NCI-H2081 treated with DMSO at 0.1 percent for 48 hours (cell line): ENCODE results near the gene ADAM17.

Experiments used
- DNase-seq: peaks from one replicate; lab custom pipeline; 2025; lab: John Stamatoyannopoulos, UW

Gene ADAM17

GRCh38 chr2:9471206-9471605 lies 84.4 kb downstream of the ADAM17 start:
- no peak for DNase-seq

GRCh38 chr2:9467687-9468086 lies 87.9 kb downstream of the ADAM17 start:
- no peak for DNase-seq

- no peak for DNase-seq
Measured at GRCh38 chr2:9466147-9466683, 89.4 kb downstream of the ADAM17 start.

GRCh38 chr2:9465170-9465569 lies 90.5 kb downstream of the ADAM17 start:
- no peak for DNase-seq

GRCh38 chr2:9463698-9464034 lies 92.0 kb downstream of the ADAM17 start:
- DNase-seq, result no peak

- DNase-seq, result no peak
Measured at GRCh38 chr2:9462886-9463697, 92.5 kb downstream of the ADAM17 start.

GRCh38 chr2:9462313-9462712 lies 93.3 kb downstream of the ADAM17 start:
- DNase-seq, result no peak

GRCh38 chr2:9461079-9461478 lies 94.6 kb downstream of the ADAM17 start:
- no peak for DNase-seq

GRCh38 chr2:9460441-9461017 lies 95.1 kb downstream of the ADAM17 start:
- DNase-seq, result no peak

GRCh38 chr2:9451231-9451630 lies 104.4 kb downstream of the ADAM17 start:
- DNase-seq, result no peak

GRCh38 chr2:9445089-9445488 lies 110.5 kb downstream of the ADAM17 start:
- DNase-seq, result no peak

GRCh38 chr2:9443526-9443925 lies 112.1 kb downstream of the ADAM17 start:
- DNase-seq, result no peak

GRCh38 chr2:9441556-9441955 lies 114.1 kb downstream of the ADAM17 start:
- no peak for DNase-seq

- no peak for DNase-seq
Measured at GRCh38 chr2:9440058-9440727, 115.4 kb downstream of the ADAM17 start.

GRCh38 chr2:9439536-9439935 lies 116.1 kb downstream of the ADAM17 start:
- DNase-seq, result no peak
